Hepatocyte (in vitro differentiated cells): ENCODE results near the gene SLC12A8. TPM values are rescaled to one million over a fixed set of nuclear protein-coding genes. Genes with fewer than 3 reads are reported as not detected.

Source experiments
- DNase-seq: peaks from one replicate; pipeline ENCODE4 v3.0.0-alpha.2; 2016; ENCODE audit warnings: low spot score
- H2AFZ ChIP-seq: fragments of 200-600 bp; sonication (generic); 2 replicates; pipeline ENCODE4 v1.6.0; 2016; ENCODE audit warnings: antibody characterized with exemption, mild to moderate bottlenecking
- H3K27ac ChIP-seq: fragments of 200-600 bp; sonication (generic); 2 replicates; pipeline ENCODE4 v1.5.1; 2016; ENCODE audit warnings: mild to moderate bottlenecking
- H3K27me3 ChIP-seq: fragments of 200-600 bp; sonication (generic); 2 replicates; pipeline ENCODE4 v1.6.1; 2016
- H3K36me3 ChIP-seq: fragments of 200-600 bp; sonication (generic); replicated peaks from 2 replicates; pipeline ENCODE4 v1.5.1; 2016; ENCODE audit warnings: low read depth; ENCODE audit not compliant: insufficient read depth
- H3K4me1 ChIP-seq: fragments of 200-600 bp; sonication (generic); 2 replicates; pipeline ENCODE4 v1.5.1; 2016; ENCODE audit warnings: mild to moderate bottlenecking, moderate library complexity; ENCODE audit not compliant: insufficient read depth
- H3K4me2 ChIP-seq: fragments of 200-600 bp; sonication (generic); 2 replicates; pipeline ENCODE4 v1.6.0; 2016
- H3K4me3 ChIP-seq: fragments of 200-600 bp; sonication (generic); 2 replicates; pipeline ENCODE4 v1.5.1; 2016; ENCODE audit warnings: mild to moderate bottlenecking
- H3K79me2 ChIP-seq: fragments of 200-600 bp; sonication (generic); 2 replicates; pipeline ENCODE4 v1.6.0; 2017; ENCODE audit warnings: mild to moderate bottlenecking
- H3K9me2 ChIP-seq: fragments of 200-600 bp; sonication (generic); replicated peaks from 2 replicates; pipeline ENCODE4 v1.6.0; 2017; ENCODE audit warnings: mild to moderate bottlenecking; ENCODE audit not compliant: insufficient read depth
- H3K9me3 ChIP-seq: fragments of 200-600 bp; sonication (generic); 2 replicates; pipeline ENCODE4 v1.5.1; 2016; ENCODE audit warnings: low read depth, mild to moderate bottlenecking
- H4K20me1 ChIP-seq: fragments of 200-600 bp; sonication (generic); 2 replicates; pipeline ENCODE4 v1.6.0; 2016; ENCODE audit warnings: mild to moderate bottlenecking; ENCODE audit not compliant: insufficient read depth, poor library complexity, severe bottlenecking
- CTCF ChIP-seq: fragments of 200-600 bp; sonication (generic); IDR thresholded peaks from 2 replicates; pipeline ENCODE4 v1.5.1; 2016; ENCODE audit warnings: antibody characterized with exemption, mild to moderate bottlenecking; ENCODE audit not compliant: poor library complexity
- EZH2 ChIP-seq: fragments of 200-600 bp; sonication (generic); IDR thresholded peaks from 2 replicates; pipeline ENCODE4 v1.6.1; 2016; ENCODE audit warnings: antibody characterized with exemption, mild to moderate bottlenecking, borderline replicate concordance
- EZH2phosphoT487 ChIP-seq: fragments of 200-600 bp; sonication (generic); IDR thresholded peaks from one replicate; pipeline ENCODE4 v1.6.1; 2018; ENCODE audit warnings: antibody characterized with exemption, mild to moderate bottlenecking, low read depth, moderate library complexity; ENCODE audit not compliant: unreplicated experiment, severe bottlenecking
- WGBS: methylation state at CpG from one replicate; pipeline ENCODE4 v1.1.6; 2016; ENCODE audit warnings: low lambda C conversion rate; ENCODE audit errors: missing lambda C conversion rate; 5-methylcytosine and 5-hydroxymethylcytosine counted together
- polyA plus RNA-seq: library from polyadenylated mRNA; unstranded; fragments of >200 nt; fragmentation: Nextera tagmentation; extraction: Ambion mirVana; gene quantifications from 2 replicates; pipeline ENCODE4 v1.2.1, GENCODE V29; 2016
- total RNA-seq: library from RNA; depleted of rRNA; stranded (reverse); fragments of >200 nt; gene quantifications from 2 replicates; pipeline ENCODE4 v1.2.3, GENCODE V29; 2014

SLC12A8 gene
- total and polyA plus RNA-seq, 2 experiments from 2014 or later, result 18.9 to 20.0 TPM

- 93% methylated on average over 10 of the region's 10 CpGs for WGBS
Observed at GRCh38 chr3:125145751-125146475, 66.6 kb downstream of the SLC12A8 start.

GRCh38 chr3:125144653-125145314, 67.8 kb downstream of the SLC12A8 start:
- no peaks in the 10 kb centered on the region for H3K79me2 ChIP-seq
- no peak for DNase-seq
- H3K4me2 ChIP-seq, result peak overlapping the region; percentile 41
- no peaks in the 10 kb centered on the region for H3K27me3 ChIP-seq
- no peak overlapping the region for H3K27ac ChIP-seq
- no peaks in the 10 kb centered on the region for H3K9me3 ChIP-seq
- TF ChIP-seq CTCF, result no peak
- no peak for TF ChIP-seq EZH2
- TF ChIP-seq EZH2phosphoT487, result no peak
- H3K4me3 ChIP-seq, result no peak overlapping the region
- no peak overlapping the region for H2AFZ ChIP-seq
- H4K20me1 ChIP-seq, result no peaks in the 10 kb centered on the region
- no peaks in the 10 kb centered on the region for H3K9me2 ChIP-seq
- peaks cover 19% of the 10 kb centered on the region for H3K4me1 ChIP-seq
- H3K36me3 ChIP-seq, result no peaks in the 10 kb centered on the region
- 75% methylated on average over 5 of the region's 5 CpGs for WGBS

More at GRCh38 chr3:125145751-125146475, 66.6 kb downstream of the SLC12A8 start:
- peaks cover 19% of the 10 kb centered on the region for H3K4me1 ChIP-seq
- H3K9me3 ChIP-seq, result no peaks in the 10 kb centered on the region
- no peaks in the 10 kb centered on the region for H3K36me3 ChIP-seq
- no peaks in the 10 kb centered on the region for H3K79me2 ChIP-seq
- no peak overlapping the region for H3K4me2 ChIP-seq
- TF ChIP-seq EZH2phosphoT487, result no peak
- TF ChIP-seq EZH2, result no peak
- TF ChIP-seq CTCF, result no peak
- no peaks in the 10 kb centered on the region for H4K20me1 ChIP-seq
- DNase-seq, result no peak
- H3K27ac ChIP-seq, result no peak overlapping the region
- H3K9me2 ChIP-seq, result no peaks in the 10 kb centered on the region
- H2AFZ ChIP-seq, result no peak overlapping the region
- no peak overlapping the region for H3K4me3 ChIP-seq
- no peaks in the 10 kb centered on the region for H3K27me3 ChIP-seq

- H3K36me3 ChIP-seq, result no peaks in the 10 kb centered on the region
- no peaks in the 10 kb centered on the region for H3K9me3 ChIP-seq
- H3K4me3 ChIP-seq, result no peak overlapping the region
- DNase-seq, result no peak
- H3K27me3 ChIP-seq, result no peaks in the 10 kb centered on the region
- H3K4me1 ChIP-seq, result peaks cover 19% of the 10 kb centered on the region
- no peaks in the 10 kb centered on the region for H3K9me2 ChIP-seq
- peak overlapping the region; percentile 41 for H3K4me2 ChIP-seq
- no peak for TF ChIP-seq EZH2
- no peak for TF ChIP-seq CTCF
- no peak for TF ChIP-seq EZH2phosphoT487
- no peaks in the 10 kb centered on the region for H3K79me2 ChIP-seq
- WGBS, result 48% methylated on average over 7 of the region's 7 CpGs
- H3K27ac ChIP-seq, result no peak overlapping the region
- no peaks in the 10 kb centered on the region for H4K20me1 ChIP-seq
- H2AFZ ChIP-seq, result no peak overlapping the region
Observed at GRCh38 chr3:125143982-125144652, 68.4 kb downstream of the SLC12A8 start.
